EH (cell line): ENCODE data around the gene OSBP.

Experiments
- DNase-seq: peaks from one replicate; pipeline ENCODE4 v3.0.0-alpha.2; 2015; ENCODE audit warnings: low read depth

The OSBP gene

GRCh38 chr11:59615637-59616395, at the start of gene OSBP:
OSBP (minus strand) TSS chr11:59615774; CDS start chr11:59615664, 110 bp downstream.
- peak; percentile 100 for DNase-seq

DNA sequence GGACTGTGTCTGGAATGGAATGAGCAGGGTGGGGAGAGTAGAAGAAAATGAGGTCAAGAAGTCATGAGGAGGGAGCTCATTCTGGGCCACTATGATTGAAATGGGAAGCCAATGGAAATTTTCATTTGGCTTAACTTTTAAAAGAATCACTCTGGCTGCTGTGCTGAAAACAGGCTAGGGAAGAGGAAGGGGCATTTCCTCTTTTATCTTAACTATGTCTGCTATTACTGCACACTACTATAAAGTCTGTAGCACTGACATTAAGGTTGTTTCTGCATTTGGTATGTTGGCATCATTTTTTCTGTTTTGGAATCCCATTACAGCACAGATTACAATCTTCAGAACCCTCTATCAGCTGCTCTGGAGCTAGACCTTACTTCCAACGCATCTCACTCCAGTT, 45.0 kb upstream of the OSBP start:
- DNase-seq, result no peak

GRCh38 chr11:59659981-59660380, 44.4 kb upstream of the OSBP start:
- DNase-seq, result peak; percentile 20

- DNase-seq, result no peak
Measured at GRCh38 chr11:59658036-59658435, 42.5 kb upstream of the OSBP start.

DNA sequence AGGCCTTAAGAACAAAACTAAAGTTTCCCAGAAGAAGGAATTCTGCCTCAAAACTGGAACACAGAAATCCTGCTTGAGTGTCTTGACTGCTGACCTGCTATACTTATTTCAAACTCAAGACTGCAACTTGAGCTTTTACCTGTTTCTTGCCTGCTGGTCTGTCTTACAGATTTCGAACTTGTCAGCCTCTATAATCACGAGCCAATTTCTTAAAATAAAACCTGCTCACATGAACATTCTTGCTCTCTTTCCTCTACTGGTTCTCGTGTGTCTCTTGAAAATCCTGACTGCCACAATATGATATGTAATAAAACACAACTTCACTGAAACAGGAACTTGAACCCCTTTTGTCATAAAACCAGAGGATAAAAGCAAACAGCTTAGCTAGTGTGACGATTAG, 39.3 kb upstream of the OSBP start:
- DNase-seq, result no peak

GRCh38 chr11:59647245-59647980, 31.8 kb upstream of the OSBP start:
- DNase-seq, result no peak

DNA sequence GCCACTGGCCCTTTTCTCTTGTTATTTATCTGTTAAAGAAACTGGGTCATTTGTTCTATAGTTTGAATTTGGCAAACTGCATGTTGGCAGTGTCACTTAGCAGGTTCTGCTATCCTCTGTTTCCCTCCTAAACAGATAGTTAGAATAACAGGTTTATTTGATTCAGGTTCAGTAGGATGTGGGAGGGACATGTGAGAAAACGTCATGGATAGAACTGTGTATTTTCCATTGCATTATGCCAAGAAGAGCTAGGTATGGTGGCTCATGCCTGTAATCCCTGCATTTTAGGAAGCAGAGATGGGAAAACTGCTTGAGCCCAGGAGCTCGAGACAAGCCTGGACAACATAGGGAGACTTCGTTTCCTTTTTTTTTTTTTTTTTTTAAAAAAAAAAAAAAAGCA, 29.0 kb upstream of the OSBP start:
- DNase-seq, result no peak

DNA sequence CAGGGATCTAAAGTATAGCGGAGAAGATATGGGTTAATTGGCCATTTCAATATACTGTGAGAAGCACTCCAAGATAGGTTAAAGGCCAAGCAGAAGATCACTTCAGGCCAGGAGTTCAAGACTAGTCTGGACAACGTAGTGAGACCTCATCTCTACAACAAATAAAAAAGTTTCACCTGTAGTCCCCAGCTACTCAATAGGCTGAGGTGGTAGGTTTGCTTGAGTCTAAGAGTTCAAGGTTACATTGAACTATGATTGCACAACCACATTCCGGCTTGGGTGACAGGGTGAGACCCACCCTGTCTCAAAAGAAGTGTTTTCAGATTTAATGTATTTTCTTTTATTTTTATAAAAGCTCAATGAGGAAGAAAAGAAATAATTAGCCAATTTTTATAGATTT, 27.8 kb upstream of the OSBP start:
- DNase-seq, result no peak

DNA sequence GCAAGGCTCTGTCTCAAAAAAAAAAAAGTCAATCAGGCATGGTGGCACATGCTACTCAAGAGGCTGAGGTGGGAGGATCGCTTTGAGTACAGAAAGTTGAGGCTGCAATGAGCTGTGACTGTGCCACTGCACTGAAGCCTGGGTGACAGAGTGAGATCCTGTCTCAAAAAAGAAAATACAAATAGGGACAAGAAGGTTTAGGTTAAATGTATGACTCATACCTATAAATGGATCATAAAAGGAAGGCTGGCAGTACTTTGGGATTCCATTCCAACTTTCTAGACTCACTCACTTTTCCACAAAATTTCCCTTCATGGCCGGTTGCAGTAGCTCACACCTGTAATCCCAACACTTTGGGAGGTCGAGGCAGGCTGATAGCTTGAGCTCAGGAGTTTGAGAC, 25.6 kb upstream of the OSBP start:
- peak; percentile 43 for DNase-seq

DNA sequence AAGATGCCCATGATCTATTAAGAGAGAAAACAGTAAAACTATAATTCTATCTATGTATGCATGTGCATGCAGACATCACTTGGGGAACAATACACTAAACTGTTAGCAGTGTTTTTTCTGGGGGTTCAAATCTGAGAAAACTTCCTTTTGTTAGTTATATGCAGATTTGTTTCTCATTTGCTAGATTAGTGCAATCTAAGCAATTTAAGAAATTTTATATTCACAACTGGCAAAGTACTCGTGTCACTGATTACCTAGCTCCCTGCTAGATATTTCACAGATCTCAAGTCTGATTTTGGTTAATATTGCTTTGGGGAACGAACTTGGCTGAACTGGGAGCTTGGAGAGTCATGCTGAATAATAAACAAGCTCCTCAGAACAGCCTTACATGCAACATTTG, 14.9 kb upstream of the OSBP start:
- DNase-seq, result no peak

DNA sequence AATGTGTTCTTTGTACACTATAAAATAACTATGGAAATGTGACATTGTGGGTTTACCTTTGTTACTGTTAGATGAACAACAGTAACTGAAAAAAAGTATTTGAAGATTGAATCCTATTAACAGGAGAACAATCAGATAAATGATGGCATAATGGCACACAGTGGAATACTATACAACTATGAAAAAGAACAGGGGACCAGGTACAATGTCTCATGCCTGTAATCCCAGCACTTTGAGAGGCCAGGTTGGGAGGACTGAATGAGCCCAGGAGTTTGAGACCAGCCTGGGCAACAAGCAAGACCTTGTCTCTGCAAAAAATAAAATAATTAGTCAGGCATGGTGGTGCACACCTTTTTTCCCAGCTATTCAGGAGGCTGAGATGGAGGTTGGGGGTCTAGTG, 14.4 kb upstream of the OSBP start:
- no peak for DNase-seq

GRCh38 chr11:59626969-59627368, 11.4 kb upstream of the OSBP start:
- peak; percentile 35 for DNase-seq

DNA sequence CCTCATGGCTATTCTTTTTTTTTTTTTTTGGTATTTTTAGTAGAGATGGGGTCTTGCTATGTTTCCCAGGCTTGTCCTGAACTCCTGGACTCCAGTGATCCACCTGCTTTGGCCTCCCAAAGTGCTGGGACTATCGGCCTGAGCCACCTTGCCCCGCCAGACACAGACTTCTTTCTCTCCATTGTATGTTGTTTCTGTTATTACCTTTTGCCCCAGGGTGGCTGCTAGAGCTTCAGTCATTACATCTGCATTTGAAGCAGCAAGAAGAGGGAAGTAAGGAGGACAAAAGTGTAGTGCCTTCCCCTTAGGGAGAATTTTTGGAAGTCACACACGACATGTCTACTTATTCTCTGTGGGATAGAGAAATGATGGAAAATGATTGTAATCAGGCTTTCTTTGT, 10.1 kb upstream of the OSBP start:
- DNase-seq, result no peak

DNA sequence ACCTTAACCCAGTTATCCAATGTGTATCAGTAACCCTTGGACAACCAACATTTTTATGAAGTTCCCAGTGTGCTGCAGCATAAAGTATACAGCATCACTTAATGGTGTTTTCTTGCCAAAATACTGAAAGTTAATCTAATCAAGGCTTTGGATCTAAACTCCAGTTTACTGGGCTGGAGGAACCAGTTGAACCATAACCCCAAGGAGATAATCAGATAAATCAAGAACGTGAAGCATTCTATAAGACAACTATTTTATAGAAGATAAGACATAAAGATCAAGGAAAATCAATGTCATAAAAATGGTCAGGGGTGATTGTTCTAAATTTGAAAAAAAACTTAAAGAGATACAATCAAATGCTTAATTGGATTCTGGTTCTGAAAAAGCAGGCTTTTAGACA, 2.3 kb upstream of the OSBP start:
- no peak for DNase-seq

DNA sequence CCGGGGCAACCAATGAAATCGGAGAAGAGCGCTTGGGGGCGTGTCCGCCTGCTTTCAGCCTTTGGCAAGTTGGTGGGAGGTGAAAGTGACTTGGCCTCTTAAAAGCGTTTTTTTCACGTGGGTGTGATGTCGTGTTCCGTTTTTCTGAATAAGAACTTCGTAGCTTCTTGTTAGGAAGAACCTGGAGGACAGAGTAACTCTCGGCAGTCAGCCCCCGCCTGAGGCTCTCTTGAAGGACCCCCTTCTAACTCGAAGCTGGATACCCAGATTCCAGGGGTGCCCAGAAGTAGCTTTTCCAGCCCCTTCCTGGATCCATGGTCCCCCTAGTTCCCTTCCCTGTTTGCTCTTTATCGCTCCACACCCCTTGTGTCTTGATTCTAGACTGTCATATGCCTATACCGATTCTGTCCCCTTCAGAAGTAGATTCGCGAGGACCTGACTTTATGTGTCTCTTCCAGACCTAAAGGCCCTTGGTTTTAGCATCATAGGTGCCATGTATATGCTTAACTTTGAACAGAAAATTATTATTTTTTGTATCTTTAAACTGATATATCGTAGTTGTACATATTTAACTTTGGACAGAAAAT, 915 bp upstream of the OSBP start:
- DNase-seq, result no peak

DNA sequence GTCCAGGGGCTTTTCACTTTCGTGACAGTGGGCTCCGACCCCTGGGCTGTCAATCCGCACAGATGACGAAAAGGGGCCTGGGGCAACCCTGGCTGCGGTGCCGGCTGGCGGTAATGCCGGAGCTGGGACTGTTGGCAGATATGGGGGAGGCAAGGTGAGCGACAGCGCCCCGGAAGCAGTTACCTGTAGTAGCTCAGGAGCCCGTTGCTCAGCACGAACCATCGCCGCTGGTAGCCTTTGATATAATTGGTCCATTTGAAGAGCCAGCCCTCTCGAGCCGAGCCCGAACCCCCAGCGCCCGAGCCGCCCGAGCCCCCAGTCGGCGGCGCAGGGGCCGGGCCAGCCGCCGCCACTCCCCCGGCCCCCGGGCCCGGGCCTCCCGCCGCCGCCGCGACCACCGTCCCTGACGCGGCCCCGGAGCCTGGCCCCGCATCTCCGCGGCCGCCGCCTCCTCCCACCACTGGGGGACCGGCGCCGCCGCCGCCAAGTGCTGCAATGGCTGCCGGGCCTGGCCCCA, 396 bp downstream of the OSBP start:
- peak; percentile 18 for DNase-seq

GRCh38 chr11:59614277-59615119, 1.1 kb downstream of the OSBP start:
- DNase-seq, result peak; percentile 10

GRCh38 chr11:59611570-59612565, 3.7 kb downstream of the OSBP start:
- DNase-seq, result peak; percentile 59

GRCh38 chr11:59610289-59610688, 5.3 kb downstream of the OSBP start:
- DNase-seq, result no peak

DNA sequence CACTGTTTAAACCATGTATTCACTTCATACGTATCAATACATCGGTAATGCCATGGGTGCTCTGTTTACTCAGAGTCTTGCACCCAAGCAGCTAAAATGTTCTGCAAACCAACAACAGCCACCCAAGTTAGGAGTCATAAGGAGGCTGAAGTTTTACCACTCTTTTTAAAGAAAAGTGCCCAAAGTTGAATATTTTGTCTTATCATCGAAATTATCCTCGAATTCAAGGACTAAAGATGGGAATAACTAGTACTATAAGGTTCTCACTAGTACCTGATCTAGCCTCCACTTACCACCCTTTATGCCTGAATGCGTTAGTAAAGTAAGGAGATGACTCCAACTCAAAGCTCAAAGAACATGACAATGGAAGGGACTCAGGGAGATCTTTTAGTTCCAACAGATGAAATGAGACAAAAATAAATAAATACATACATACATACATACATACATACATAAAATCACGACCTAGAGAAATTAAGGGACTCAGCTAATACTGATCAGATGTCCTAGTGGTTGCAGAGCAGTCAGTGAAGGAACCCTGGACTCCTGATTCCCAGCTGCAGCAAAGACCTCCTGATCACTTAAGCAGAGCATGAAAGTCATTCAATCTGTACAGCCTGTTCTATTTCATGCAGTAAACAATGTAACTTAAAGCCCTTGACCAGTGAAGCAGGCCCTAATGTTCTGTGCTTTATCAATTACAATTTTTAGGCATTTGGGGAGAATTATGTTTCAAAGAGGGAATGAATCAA, 7.7 kb downstream of the OSBP start:
- no peak for DNase-seq
